ENCODE measurements around the gene ACOXL.

Gene ACOXL

GRCh38 chr2:110818767-110819481 is 86.6 kb downstream of the ACOXL start:
- no peak for TF ChIP-seq CTCF (IDR thresholded peaks at IDR 0.05)

GRCh38 chr2:110819711-110820110 is 87.3 kb downstream of the ACOXL start:
- TF ChIP-seq CTCF (IDR thresholded peaks at IDR 0.05), result no peak

GRCh38 chr2:110820128-110820527 is 87.8 kb downstream of the ACOXL start:
- TF ChIP-seq CTCF (IDR thresholded peaks at IDR 0.05), result no peak

GRCh38 chr2:110823165-110823564 is 90.8 kb downstream of the ACOXL start:
- TF ChIP-seq CTCF (IDR thresholded peaks at IDR 0.05), result no peak

GRCh38 chr2:110827511-110827910 is 95.1 kb downstream of the ACOXL start:
- no peak for TF ChIP-seq CTCF (IDR thresholded peaks at IDR 0.05)

GRCh38 chr2:110828330-110828729 is 96.0 kb downstream of the ACOXL start:
- no peak for TF ChIP-seq CTCF (IDR thresholded peaks at IDR 0.05)

GRCh38 chr2:110829413-110830146 is 97.2 kb downstream of the ACOXL start:
- no peak for TF ChIP-seq CTCF (IDR thresholded peaks at IDR 0.05)

Data from LNCAP (cell line).